SK-N-MC (cell line): ENCODE data around the gene PLEKHM3.

Source experiments
- DNase-seq: peaks from one replicate; pipeline ENCODE4 v3.0.0-alpha.2; 2011; ENCODE audit warnings: low read depth, low spot score
- H3K27ac ChIP-seq: fragments of 200-600 bp; sonication (generic); 2 replicates; pipeline ENCODE4 v1.5.1; 2016; ENCODE audit warnings: mixed run types
- H3K36me3 ChIP-seq: fragments of 200-600 bp; sonication (generic); 2 replicates; pipeline ENCODE4 v1.6.1; 2017; ENCODE audit warnings: antibody characterized with exemption, low read length, mixed read lengths; ENCODE audit not compliant: insufficient read depth
- H3K4me3 ChIP-seq: fragments of 200-600 bp; sonication (generic); 2 replicates; pipeline ENCODE4 v1.5.1; 2016
- H3K9ac ChIP-seq: fragments of 200-600 bp; sonication (generic); 2 replicates; pipeline ENCODE4 v1.8.0; 2017; ENCODE audit warnings: mixed run types, mixed read lengths; ENCODE audit not compliant: insufficient read length
- H3K9me3 ChIP-seq: fragments of 200-600 bp; sonication (generic); 2 replicates; pipeline ENCODE4 v1.6.1; 2017; ENCODE audit warnings: low read depth, mild to moderate bottlenecking, antibody characterized with exemption, low read length, moderate library complexity, mixed read lengths
- EZH2 ChIP-seq: fragments of 200-600 bp; sonication (generic); IDR thresholded peaks from one replicate; pipeline ENCODE4 v1.6.1; 2017; ENCODE audit warnings: antibody characterized with exemption
- FOXP2 ChIP-seq: optimal IDR thresholded peaks from 2 replicates; pipeline ENCODE3; 2011; ENCODE audit warnings: mild to moderate bottlenecking, moderate library complexity; ENCODE audit not compliant: insufficient read depth; ENCODE audit errors: extremely low read length, control extremely low read depth
- POLR2AphosphoS5 ChIP-seq: IDR thresholded peaks from 2 replicates; pipeline ENCODE4 v1.6.1; 2012; ENCODE audit warnings: mild to moderate bottlenecking, low read depth, low read length, borderline replicate concordance

PLEKHM3 gene

GRCh38 chr2:207796585-207797350 is 228.6 kb downstream of the PLEKHM3 start:
- DNase-seq = no peak
- Histone ChIP-seq H3K9me3 (no peaks in the 10 kb centered on the region), H3K9ac (no peak overlapping the region), H3K4me3 (no peak overlapping the region), H3K27ac (no peak overlapping the region), H3K36me3 (no peaks in the 10 kb centered on the region)
- TF ChIP-seq EZH2 (no peak), FOXP2 (no peak), POLR2AphosphoS5 (no peak)

GRCh38 chr2:207792244-207792785 is 233.0 kb downstream of the PLEKHM3 start:
- Histone ChIP-seq H3K9me3 (no peaks in the 10 kb centered on the region), H3K4me3 (no peak overlapping the region), H3K9ac (no peak overlapping the region), H3K36me3 (no peaks in the 10 kb centered on the region), H3K27ac (peak overlapping the region; percentile 85)
- TF ChIP-seq FOXP2 (no peak), POLR2AphosphoS5 (peak; percentile 31; the same call in 1 of the 2 replicates), EZH2 (no peak)
- no peak for DNase-seq

GRCh38 chr2:207791579-207792243 is 233.6 kb downstream of the PLEKHM3 start:
- TF ChIP-seq FOXP2 (no peak), EZH2 (no peak), POLR2AphosphoS5 (no peak)
- no peak overlapping the region for H3K4me3 ChIP-seq
- H3K9ac ChIP-seq = no peak overlapping the region
- no peaks in the 10 kb centered on the region for H3K36me3 ChIP-seq
- H3K9me3 ChIP-seq = no peaks in the 10 kb centered on the region
- no peak for DNase-seq
- H3K27ac ChIP-seq = no peak overlapping the region

- Histone ChIP-seq H3K9me3 (no peaks in the 10 kb centered on the region), H3K9ac (no peak overlapping the region), H3K36me3 (no peaks in the 10 kb centered on the region), H3K27ac (no peak overlapping the region), H3K4me3 (no peak overlapping the region)
- TF ChIP-seq EZH2 = no peak
- TF ChIP-seq POLR2AphosphoS5 = no peak
- TF ChIP-seq FOXP2 = no peak
- DNase-seq = no peak
Measured at GRCh38 chr2:207790898-207791297, 234.4 kb downstream of the PLEKHM3 start.

- Histone ChIP-seq H3K36me3 (no peaks in the 10 kb centered on the region), H3K9me3 (no peaks in the 10 kb centered on the region), H3K9ac (no peak overlapping the region), H3K27ac (no peak overlapping the region), H3K4me3 (no peak overlapping the region)
- no peak for TF ChIP-seq FOXP2
- TF ChIP-seq EZH2 = no peak
- TF ChIP-seq POLR2AphosphoS5 = no peak
- DNase-seq = no peak
Measured at GRCh38 chr2:207787800-207788199, 237.5 kb downstream of the PLEKHM3 start.

- no peaks in the 10 kb centered on the region for H3K36me3 ChIP-seq
- TF ChIP-seq POLR2AphosphoS5 = no peak
- TF ChIP-seq FOXP2 = no peak
- no peak for TF ChIP-seq EZH2
- no peak overlapping the region for H3K4me3 ChIP-seq
- no peak overlapping the region for H3K9ac ChIP-seq
- H3K27ac ChIP-seq = no peak overlapping the region
- no peaks in the 10 kb centered on the region for H3K9me3 ChIP-seq
- DNase-seq = no peak
Measured at GRCh38 chr2:207787017-207787416, 238.3 kb downstream of the PLEKHM3 start.

- TF ChIP-seq FOXP2 (no peak), EZH2 (no peak), POLR2AphosphoS5 (no peak)
- H3K9me3 ChIP-seq = no peaks in the 10 kb centered on the region
- no peaks in the 10 kb centered on the region for H3K36me3 ChIP-seq
- no peak overlapping the region for H3K9ac ChIP-seq
- no peak overlapping the region for H3K4me3 ChIP-seq
- H3K27ac ChIP-seq = no peak overlapping the region
- DNase-seq = no peak
Measured at GRCh38 chr2:207784898-207785297, 240.4 kb downstream of the PLEKHM3 start.

GRCh38 chr2:207783514-207783913 is 241.8 kb downstream of the PLEKHM3 start:
- Histone ChIP-seq H3K36me3 (no peaks in the 10 kb centered on the region), H3K9me3 (no peaks in the 10 kb centered on the region), H3K4me3 (no peak overlapping the region), H3K27ac (no peak overlapping the region), H3K9ac (no peak overlapping the region)
- no peak for DNase-seq
- TF ChIP-seq FOXP2 (no peak), POLR2AphosphoS5 (no peak), EZH2 (no peak)
